CD4-positive, alpha-beta T cell (primary cell): ENCODE measurements around the gene NMU. TPM values are rescaled to one million over a fixed set of nuclear protein-coding genes. Genes with fewer than 3 reads are reported as not detected.

Experiments
- ATAC-seq: fragments of 200-7000 bp; cut with Tn5 transposase; one replicate; pipeline ENCODE4 v1.10.0; 2022; ENCODE audit warnings: mild to moderate bottlenecking; ENCODE audit not compliant: poor library complexity
- CTCF ChIA-PET: fragments of 350-600 bp; sonication (Branson Sonifier 250); formaldehyde crosslinking; loops from one replicate; lab custom pipeline; 2021; ENCODE audit warnings: antibody characterized with exemption, inconsistent platforms; lab: Charles Lee
- POLR2A ChIA-PET: fragments of 350-600 bp; sonication (Branson Sonifier 250); formaldehyde crosslinking; loops from one replicate; lab custom pipeline; 2021; ENCODE audit warnings: antibody characterized with exemption, inconsistent platforms; lab: Charles Lee
- DNase-seq, 14 experiments: peaks; one replicate each; pipeline ENCODE4 v3.0.0-alpha.2; 2013 to 2020; ENCODE audit warnings: mixed read lengths in 2 of 14
- H3K27ac ChIP-seq, 2 donors: one replicate each; pipeline versions ENCODE4 v1.5.1 to v1.7.0; 2013; ENCODE audit warnings: low read length in 2 of 2, low read depth in 1 of 2, mild to moderate bottlenecking in 1 of 2
- H3K27me3 ChIP-seq, 2 experiments: 1 replicate in 1 of 2; 2 replicates in 1 of 2; pipeline versions ENCODE4 v1.6.1 to v1.7.0; 2013; ENCODE audit warnings: low read length in 2 of 2, control low read depth in 1 of 2, mild to moderate bottlenecking in 1 of 2, moderate library complexity in 1 of 2; ENCODE audit not compliant: insufficient read depth in 2 of 2, control insufficient read depth in 1 of 2
- H3K36me3 ChIP-seq: one replicate; pipeline ENCODE4 v1.6.1; 2013; ENCODE audit warnings: low read length, control low read depth; ENCODE audit not compliant: insufficient read depth
- H3K4me1 ChIP-seq: one replicate; pipeline ENCODE4 v1.6.1; 2013; ENCODE audit warnings: low read length, control low read depth; ENCODE audit not compliant: insufficient read depth
- H3K4me3 ChIP-seq: one replicate; pipeline ENCODE4 v1.5.1; 2013; ENCODE audit warnings: mild to moderate bottlenecking, low read length, moderate library complexity
- H3K9me3 ChIP-seq, 2 experiments: 1 replicate in 1 of 2; 2 replicates in 1 of 2; pipeline versions ENCODE4 v1.6.1 to v1.7.0; 2013; ENCODE audit warnings: low read length in 2 of 2, mild to moderate bottlenecking in 2 of 2, control low read depth in 1 of 2, moderate library complexity in 1 of 2; ENCODE audit not compliant: control insufficient read depth in 1 of 2, insufficient read depth in 1 of 2
- H3K27ac Mint-ChIP-seq: one replicate; pipeline ENCODE4 v1.8.0; 2020; ENCODE audit warnings: mixed read lengths
- H3K27me3 Mint-ChIP-seq: one replicate; pipeline ENCODE4 v1.8.0; 2021; ENCODE audit warnings: mixed read lengths
- H3K36me3 Mint-ChIP-seq: one replicate; pipeline ENCODE4 v1.8.0; 2021; ENCODE audit warnings: low read depth, mixed read lengths
- H3K4me1 Mint-ChIP-seq: one replicate; pipeline ENCODE4 v1.8.0; 2021; ENCODE audit warnings: low read depth, mixed read lengths
- H3K4me3 Mint-ChIP-seq: one replicate; pipeline ENCODE4 v1.8.0; 2020; ENCODE audit warnings: mild to moderate bottlenecking, mixed read lengths
- H3K9me3 Mint-ChIP-seq: one replicate; pipeline ENCODE4 v1.8.0; 2020; ENCODE audit warnings: mixed read lengths
- CTCF ChIP-seq: fragments of 200-600 bp; IDR thresholded peaks from one replicate; pipeline ENCODE4 v1.8.0; 2022; ENCODE audit warnings: antibody characterized with exemption, mild to moderate bottlenecking
- intact Hi-C, 2 experiments: fragments of 100-400 bp; cut with DNase I in 1 of 2; cut with micrococcal nuclease in 1 of 2; formaldehyde crosslinking; loops; one replicate each; pipeline versions ENCODE4 v1.15.1 to v1.9.0; 2023 to 2025; cut with DNase I, micrococcal nuclease
- total RNA-seq, 174 experiments: library from RNA in 2 of 174; stranded (reverse) in 2 of 174; gene quantifications; one replicate each; pipeline ENCODE4 v1.2.3 and lab custom pipeline; 2021 to 2026

NMU gene
- total RNA-seq, 2 experiments from 2014 or later = not detected

GRCh38 chr4:55615008-55615407 lies 21.1 kb downstream of the NMU start:
- Histone ChIP-seq H3K9me3 (no peaks in the 10 kb centered on the region), H3K4me1 (no peaks in the 10 kb centered on the region), H3K4me3 (no peak overlapping the region), H3K27ac (no peak overlapping the region), H3K27me3 (no peaks in the 10 kb centered on the region), H3K36me3 (no peaks in the 10 kb centered on the region)
- ChIA-PET POLR2A (no interaction called here), CTCF (no interaction called here)
- Mint-ChIP-seq H3K4me3 (no peak overlapping the region), H3K27ac (no peak overlapping the region), H3K36me3 (no peaks in the 10 kb centered on the region), H3K9me3 (no peaks in the 10 kb centered on the region), H3K27me3 (no peaks in the 10 kb centered on the region), H3K4me1 (no peaks in the 10 kb centered on the region)
- DNase-seq (no peak), ATAC-seq (no peak)
- TF ChIP-seq CTCF = no peak
- intact Hi-C loops = no loop called here

- H3K27me3 ChIP-seq = no peaks in the 10 kb centered on the region
- DNase-seq = no peak
- ATAC-seq = no peak
- H3K9me3 ChIP-seq = no peaks in the 10 kb centered on the region
- ChIA-PET CTCF (no interaction called here), POLR2A (no interaction called here)
- no peak overlapping the region for H3K27ac ChIP-seq
- H3K9me3 Mint-ChIP-seq = no peaks in the 10 kb centered on the region
- H3K36me3 Mint-ChIP-seq = no peaks in the 10 kb centered on the region
- H3K4me1 ChIP-seq = peaks cover 3% of the 10 kb centered on the region
- H3K4me3 Mint-ChIP-seq = no peak overlapping the region
- TF ChIP-seq CTCF = no peak
- H3K27ac Mint-ChIP-seq = no peak overlapping the region
- no peaks in the 10 kb centered on the region for H3K27me3 Mint-ChIP-seq
- H3K4me1 Mint-ChIP-seq = peaks cover 7% of the 10 kb centered on the region
- H3K4me3 ChIP-seq = no peak overlapping the region
- intact Hi-C loops = no loop called here
- H3K36me3 ChIP-seq = no peaks in the 10 kb centered on the region
Observed at GRCh38 chr4:55613621-55614020, 22.5 kb downstream of the NMU start.

- no peaks in the 10 kb centered on the region for H3K36me3 ChIP-seq
- H3K27ac Mint-ChIP-seq = no peak overlapping the region
- H3K4me3 ChIP-seq = no peak overlapping the region
- POLR2A ChIA-PET = no interaction called here
- no peak for DNase-seq
- ATAC-seq = no peak
- H3K27me3 ChIP-seq = no peaks in the 10 kb centered on the region
- no peak overlapping the region for H3K27ac ChIP-seq
- no peaks in the 10 kb centered on the region for H3K27me3 Mint-ChIP-seq
- H3K36me3 Mint-ChIP-seq = no peaks in the 10 kb centered on the region
- H3K9me3 Mint-ChIP-seq = no peaks in the 10 kb centered on the region
- H3K9me3 ChIP-seq = no peaks in the 10 kb centered on the region
- CTCF ChIA-PET = no interaction called here
- no peak for TF ChIP-seq CTCF
- no peak overlapping the region for H3K4me3 Mint-ChIP-seq
- peaks cover 7% of the 10 kb centered on the region for H3K4me1 Mint-ChIP-seq
- peaks cover 3% of the 10 kb centered on the region for H3K4me1 ChIP-seq
- intact Hi-C loops = no loop called here
Observed at GRCh38 chr4:55612341-55612740, 23.8 kb downstream of the NMU start.
